Spleen (tissue), 11 donors: ENCODE results near the gene CCDC106. TPM values are rescaled to one million over a fixed set of nuclear protein-coding genes. Genes with fewer than 3 reads are reported as not detected.

Experiments used
- DNase-seq: peaks from one replicate; pipeline ENCODE4 v3.0.0-alpha.2; 2020
- H3K27ac ChIP-seq, 8 donors: fragments of 200-600 bp; sonication (generic) in 7 of 8; 1 replicate in 4 of 8; 2 replicates in 4 of 8; pipeline versions ENCODE4 v1.5.0 to v1.8.0; 2016 to 2021; ENCODE audit warnings: inconsistent platforms in 4 of 8, mild to moderate bottlenecking in 4 of 8, moderate library complexity in 1 of 8
- H3K27me3 ChIP-seq, 7 donors: fragments of 200-600 bp; sonication (generic) in 6 of 7; replicated peaks in 1 of 7; 1 replicate in 4 of 7; 2 replicates in 3 of 7; pipeline versions ENCODE4 v1.5.0 to v1.8.0; 2016 to 2021; ENCODE audit warnings: inconsistent platforms in 3 of 7, mild to moderate bottlenecking in 1 of 7
- H3K36me3 ChIP-seq, 6 donors: fragments of 200-600 bp; sonication (generic) in 5 of 6; 1 replicate in 4 of 6; 2 replicates in 2 of 6; pipeline versions ENCODE4 v1.5.0 to v1.8.0; 2016 to 2021; ENCODE audit warnings: inconsistent platforms in 2 of 6
- H3K4me1 ChIP-seq, 6 donors: fragments of 200-600 bp; sonication (generic) in 5 of 6; 1 replicate in 3 of 6; 2 replicates in 3 of 6; pipeline versions ENCODE4 v1.5.0 to v1.8.0; 2016 to 2021; ENCODE audit warnings: inconsistent platforms in 3 of 6
- H3K4me3 ChIP-seq, 8 donors: fragments of 200-600 bp; sonication (generic) in 7 of 8; 1 replicate in 4 of 8; 2 replicates in 4 of 8; pipeline versions ENCODE4 v1.5.0 to v1.8.0; 2016 to 2021; ENCODE audit warnings: inconsistent platforms in 4 of 8, mild to moderate bottlenecking in 4 of 8, moderate library complexity in 2 of 8
- H3K9me3 ChIP-seq, 8 donors: fragments of 200-600 bp; sonication (generic) in 7 of 8; 1 replicate in 4 of 8; 2 replicates in 4 of 8; pipeline versions ENCODE4 v1.5.0 to v1.8.0; 2016 to 2021; ENCODE audit warnings: inconsistent platforms in 4 of 8
- CTCF ChIP-seq, 11 experiments: fragments of 200-600 bp in 7 of 11; fragments of 450-650 bp in 4 of 11; sonication (generic) in 4 of 11; IDR thresholded peaks in 8 of 11; conservative IDR thresholded peaks in 3 of 11; 1 replicate in 7 of 11; 2 replicates in 4 of 11; pipeline versions ENCODE4 v1.4.0 to v1.8.0; 2016 to 2021; ENCODE audit warnings: antibody characterized with exemption in 11 of 11, inconsistent platforms in 4 of 11, mild to moderate bottlenecking in 1 of 11
- POLR2A ChIP-seq, 3 donors: fragments of 450-650 bp; IDR thresholded peaks; one replicate each; pipeline ENCODE4 v1.5.1; 2017; ENCODE audit warnings: antibody characterized with exemption in 3 of 3, mild to moderate bottlenecking in 1 of 3
- POLR2AphosphoS5 ChIP-seq, 3 donors: sonication (generic); formaldehyde crosslinking; IDR thresholded peaks; one replicate each; pipeline ENCODE4 v1.5.1; 2017; ENCODE audit warnings: antibody characterized with exemption in 3 of 3
- WGBS, 5 donors: extraction: QIAGEN DNeasy Blood & Tissue Kit in 3 of 5; methylation state at CpG; one replicate each; pipeline versions ENCODE4 v1.1.5 to v1.1.7; 2013 to 2018; 5-methylcytosine and 5-hydroxymethylcytosine counted together
- intact Hi-C: fragments of 100-400 bp; cut with DNase I; formaldehyde crosslinking; loops from one replicate; pipeline ENCODE4 v1.15.0; 2023; ENCODE audit warnings: low total_unique reads
- polyA plus RNA-seq, 3 donors: library from polyadenylated mRNA; stranded (reverse); fragments of 200-250 nt; gene quantifications; one replicate each; pipeline ENCODE4 v1.2.1, GENCODE V29; 2013
- total RNA-seq, 7 donors: library from RNA; depleted of rRNA in 3 of 7; stranded (reverse); fragments of >200 nt in 3 of 7; fragmentation: NEBNext Ultra II Directional in 4 of 7; extraction: Animal tissue kit (Norgen Biotek cat#: 25700) in 4 of 7; gene quantifications; one replicate each; pipeline versions ENCODE4 v1.1.0 to v1.2.1, GENCODE V29; 2016 to 2021
- donor health status: healthy with polysubstance abuse.
- donor health status: DM: no; HTN: no; CAD: no; lungs with moderate emphysema.
- donor health status: DM: no; HTN: no; CAD: no.
- donor health status: Bipolar disorder and iron deficiency.
- donor health status: healthy.
- donor health status: DM: no; HTN: no; CAD: no.
- donor health status: DM: yes; HTN: yes; CAD: no.

The CCDC106 gene
- total and polyA plus RNA-seq, 10 donors = 11.9 to 40.1 (median 18.6) TPM

- no peak for TF ChIP-seq CTCF (IDR thresholded peaks at IDR 0.05 in 8 of 11, conservative IDR thresholded peaks at IDR 0.05 in 3 of 11)
- TF ChIP-seq POLR2A (IDR thresholded peaks at IDR 0.05) = no peak
- peak in 1 of 3 donors; percentile 46 for TF ChIP-seq POLR2AphosphoS5 (IDR thresholded peaks at IDR 0.05)
- peak overlapping the region in 4 of 8 donors; percentile 36 to 95 (median 84) for H3K27ac ChIP-seq
- H3K4me3 ChIP-seq = no peak overlapping the region
- no peaks in the 10 kb centered on the region for H3K27me3 ChIP-seq
- no peaks in the 10 kb centered on the region for H3K9me3 ChIP-seq
- 95 to 98% (median 97%) methylated on average over 28 to 38 of the region's 38 CpGs for WGBS, 5 donors
- intact Hi-C loops = no loop called here
- peaks cover 13 to 88% (median 31%) of the 10 kb centered on the region in 6 donors for H3K4me1 ChIP-seq
- H3K36me3 ChIP-seq = peaks cover 0 to 65% (median 38%) of the 10 kb centered on the region in 6 donors
- no peak for DNase-seq
Measured at GRCh38 chr19:55616395-55616875, 31.6 kb upstream of the CCDC106 start.

DNA sequence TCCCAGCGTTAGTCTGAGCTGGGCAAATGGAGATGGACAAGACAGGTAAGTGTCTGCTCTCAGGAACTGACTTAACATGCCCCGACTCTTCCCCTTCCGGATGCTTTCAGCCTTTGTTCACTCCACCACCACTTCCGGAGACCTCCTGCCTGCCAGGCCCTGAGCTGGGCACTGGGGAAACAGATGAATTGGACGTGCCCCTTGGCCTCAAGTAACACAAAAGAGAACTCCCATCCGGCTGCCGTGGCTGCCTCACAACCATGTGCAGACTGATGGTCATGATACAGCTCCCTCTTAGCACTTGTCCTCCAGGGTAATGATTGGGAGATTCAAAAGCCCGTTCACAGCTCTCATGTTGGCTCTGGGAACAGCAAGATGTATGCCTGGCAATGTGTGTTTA, 30.6 kb upstream of the CCDC106 start:
- peaks cover 9 to 88% (median 23%) of the 10 kb centered on the region in 6 donors for H3K4me1 ChIP-seq
- no peak overlapping the region for H3K4me3 ChIP-seq
- DNase-seq = no peak
- no peaks in the 10 kb centered on the region for H3K9me3 ChIP-seq
- peaks cover 0 to 75% (median 45%) of the 10 kb centered on the region in 6 donors for H3K36me3 ChIP-seq
- intact Hi-C loops = no loop called here
- TF ChIP-seq CTCF (IDR thresholded peaks at IDR 0.05 in 8 of 11, conservative IDR thresholded peaks at IDR 0.05 in 3 of 11) (no peak), POLR2AphosphoS5 (IDR thresholded peaks at IDR 0.05) (peak in 2 of 3 donors; percentile 39 to 49)
- peak overlapping the region in 5 of 8 donors; percentile 36 to 95 (median 82) for H3K27ac ChIP-seq
- H3K27me3 ChIP-seq = no peaks in the 10 kb centered on the region
- WGBS, 5 donors = 60 to 87% (median 78%) methylated on average over 4 to 8 of the region's 8 CpGs

- Histone ChIP-seq H3K27ac (peak overlapping the region in 4 of 8 donors; percentile 11 to 95 (median 84)), H3K27me3 (no peaks in the 10 kb centered on the region), H3K4me1 (peaks cover under 1 to 88% (median 21%) of the 10 kb centered on the region in 6 donors), H3K9me3 (no peaks in the 10 kb centered on the region), H3K36me3 (peaks cover 0 to 73% (median 44%) of the 10 kb centered on the region in 6 donors), H3K4me3 (no peak overlapping the region)
- intact Hi-C loops = no loop called here
- DNase-seq = no peak
- 80 to 94% (median 84%) methylated on average over 7 of the region's 7 CpGs for WGBS, 5 donors
- TF ChIP-seq POLR2AphosphoS5 (IDR thresholded peaks at IDR 0.05) = no peak
- no peak for TF ChIP-seq POLR2A (IDR thresholded peaks at IDR 0.05)
- no peak for TF ChIP-seq CTCF (IDR thresholded peaks at IDR 0.05 in 8 of 11, conservative IDR thresholded peaks at IDR 0.05 in 3 of 11)
Measured at GRCh38 chr19:55618426-55618825, 29.6 kb upstream of the CCDC106 start.

- H3K27ac ChIP-seq = peak overlapping the region in 7 of 8 donors; percentile 8 to 95 (median 69)
- TF ChIP-seq POLR2AphosphoS5 (IDR thresholded peaks at IDR 0.05) (no peak), POLR2A (IDR thresholded peaks at IDR 0.05) (no peak), CTCF (IDR thresholded peaks at IDR 0.05 in 8 of 11, conservative IDR thresholded peaks at IDR 0.05 in 3 of 11) (no peak)
- 54 to 80% (median 75%) methylated on average over 3 of the region's 3 CpGs for WGBS, 5 donors
- H3K4me3 ChIP-seq = no peak overlapping the region
- no peaks in the 10 kb centered on the region for H3K9me3 ChIP-seq
- intact Hi-C loops = no loop called here
- DNase-seq = no peak
- peaks cover 0 to 87% (median 26%) of the 10 kb centered on the region in 6 donors for H3K4me1 ChIP-seq
- H3K27me3 ChIP-seq = no peaks in the 10 kb centered on the region
- peaks cover 0 to 65% (median 38%) of the 10 kb centered on the region in 6 donors for H3K36me3 ChIP-seq
Measured at GRCh38 chr19:55619286-55619685, 28.7 kb upstream of the CCDC106 start.
